Measurements from ENCODE around the gene GPRIN2. TPM values are rescaled to one million over a fixed set of nuclear protein-coding genes. Genes with fewer than 3 reads are reported as not detected.
A peak's percentile ranks its signal among the peaks of the same experiment; 100 is the strongest.
"Not testable (repeated sequence)": the region's sequence is repeated elsewhere in the genome, so short reads cannot be mapped to it uniquely, and the experiment has no call there.

Gene GPRIN2
- total RNA-seq, 1 donor from 2014 or later: 9.4 TPM

- not testable (repeated sequence) for DNase-seq (ENCODE audit: low spot score)
Measured at GRCh38 chr10:46567151-46567550, 10.7 kb upstream of the GPRIN2 start.

DNA sequence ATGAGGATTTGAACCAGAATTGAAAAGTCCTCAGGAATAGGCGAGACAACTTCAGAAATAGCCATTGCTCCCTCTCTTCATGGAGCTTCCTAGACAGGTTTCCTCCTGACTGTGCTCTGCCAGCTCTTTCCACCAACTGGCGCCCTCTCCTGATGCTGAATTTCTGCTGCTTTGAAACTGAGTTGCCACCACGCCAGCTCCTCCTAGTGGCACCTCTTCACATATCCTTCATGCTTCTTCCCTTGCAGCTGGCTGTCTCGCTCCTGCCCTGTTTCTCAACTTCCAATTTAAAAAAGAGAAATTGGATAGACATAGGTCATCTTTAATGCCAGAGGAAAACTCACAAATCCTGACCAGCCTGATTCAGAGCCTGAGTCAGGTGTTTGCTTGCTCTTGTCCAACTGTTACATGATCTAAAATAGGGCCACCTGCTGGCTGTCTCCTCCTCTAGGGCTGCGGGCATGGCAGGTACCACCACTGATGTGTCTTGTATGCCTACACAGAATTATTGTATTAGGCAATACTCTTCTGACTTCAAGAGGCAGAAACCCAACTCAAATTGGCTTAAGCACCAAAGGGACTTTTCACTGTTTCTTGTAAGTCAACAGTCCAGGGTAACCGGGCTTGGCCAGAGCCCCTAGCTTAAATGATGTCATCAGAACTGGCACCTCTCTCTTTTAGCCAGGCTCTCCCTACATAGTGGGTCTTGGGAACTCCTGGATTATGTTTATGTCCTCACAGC lies 9.3 kb upstream of the GPRIN2 start:
- DNase-seq (ENCODE audit: low spot score): peak; percentile 71

- no peak for DNase-seq (ENCODE audit: low spot score)
Measured at GRCh38 chr10:46560952-46561351, 4.5 kb upstream of the GPRIN2 start.

DNA sequence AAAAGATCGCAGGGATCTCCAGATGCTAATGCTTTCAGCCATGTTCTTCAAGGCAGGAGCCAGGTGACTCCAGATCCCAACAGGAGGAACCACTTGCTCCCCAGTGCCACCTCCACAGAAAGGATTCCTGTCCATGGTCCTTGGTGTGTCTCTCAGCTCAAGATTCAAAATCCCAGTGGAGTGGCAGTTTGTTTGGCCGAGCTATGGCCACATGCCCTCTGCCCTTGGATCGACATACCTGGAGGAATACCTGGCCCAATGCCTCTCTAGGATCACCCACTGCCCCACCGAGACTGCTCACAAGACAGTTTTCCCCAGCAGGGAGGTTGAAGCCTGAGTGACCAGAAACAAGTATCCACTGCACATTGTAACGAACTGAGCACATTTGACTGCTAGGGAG lies 3.9 kb upstream of the GPRIN2 start:
- DNase-seq (ENCODE audit: low spot score): peak; percentile 41

DNA sequence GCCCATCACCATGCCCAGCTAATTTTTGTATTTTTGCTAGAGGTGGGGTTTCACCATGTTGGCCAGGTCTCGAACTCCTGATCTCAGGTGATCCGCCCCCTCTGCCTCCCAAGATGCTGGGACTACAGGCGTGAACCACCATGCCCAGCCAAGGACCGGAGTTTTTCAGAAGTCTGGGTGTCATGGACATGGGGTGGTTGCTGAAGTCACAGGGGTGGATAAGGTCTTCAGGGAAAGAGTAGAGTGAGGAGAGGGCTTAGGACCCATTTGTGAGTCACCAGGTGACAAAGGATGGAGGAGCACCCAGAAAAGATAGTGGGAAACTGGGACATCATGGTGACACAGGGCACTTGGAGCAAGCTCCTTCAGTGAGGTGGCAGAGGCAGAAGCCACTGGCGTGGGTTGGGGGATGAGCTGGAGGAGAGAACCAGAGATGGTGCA lies 2.8 kb upstream of the GPRIN2 start:
- DNase-seq (ENCODE audit: low spot score): peak; percentile 43

DNA sequence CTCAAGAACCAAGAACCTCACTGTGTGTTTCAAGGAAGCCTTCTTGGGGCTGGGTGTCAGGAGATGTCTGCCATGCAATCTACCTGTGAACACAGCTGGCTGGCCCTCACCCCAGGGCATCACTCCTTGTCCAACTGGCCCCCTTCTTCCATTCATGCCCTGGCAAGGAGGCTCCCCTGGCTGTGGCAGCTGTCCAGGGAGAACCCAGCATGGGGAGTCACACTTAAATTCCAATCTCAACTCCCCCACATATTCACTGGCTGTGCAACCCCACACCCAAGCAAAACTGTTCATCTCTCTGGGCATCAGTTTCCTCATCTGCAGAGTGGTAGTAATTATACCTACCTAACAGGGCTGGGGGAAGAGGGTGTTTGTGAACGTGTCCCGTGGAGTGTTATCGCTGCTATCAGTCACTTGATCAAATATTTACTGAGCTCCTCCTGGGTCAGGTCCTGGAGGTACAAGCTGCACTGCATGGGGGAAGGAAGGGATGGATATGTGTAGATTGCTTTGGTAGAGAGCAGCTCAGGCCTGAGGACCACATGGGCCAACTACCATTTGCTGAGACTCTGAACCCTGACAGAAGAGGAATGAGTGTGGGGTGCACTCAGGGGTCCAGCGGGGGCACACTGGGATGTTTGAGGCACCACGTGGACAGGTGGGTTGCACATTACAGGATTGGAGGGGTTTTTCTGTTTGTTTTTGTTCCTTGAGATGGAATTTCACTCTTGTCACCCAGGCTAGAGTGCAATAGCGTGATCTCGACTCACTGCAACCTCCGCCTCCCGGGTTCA lies 2.1 kb upstream of the GPRIN2 start:
- DNase-seq (ENCODE audit: low spot score): peak; percentile 42

DNA sequence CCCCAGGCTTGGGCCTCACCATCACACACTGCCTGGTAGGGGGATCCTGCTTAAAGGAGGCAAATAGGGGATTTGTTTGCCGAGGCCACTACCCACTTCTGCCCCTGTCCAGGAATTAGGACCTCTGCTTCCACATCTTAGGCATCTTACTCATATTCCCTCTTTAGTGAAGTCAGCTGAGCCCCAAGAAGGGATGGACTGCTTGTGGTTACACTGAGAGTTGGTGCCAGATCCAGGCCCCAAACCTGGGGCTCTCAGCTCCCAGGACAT lies 1.6 kb upstream of the GPRIN2 start:
- no peak for DNase-seq (ENCODE audit: low spot score)

DNA sequence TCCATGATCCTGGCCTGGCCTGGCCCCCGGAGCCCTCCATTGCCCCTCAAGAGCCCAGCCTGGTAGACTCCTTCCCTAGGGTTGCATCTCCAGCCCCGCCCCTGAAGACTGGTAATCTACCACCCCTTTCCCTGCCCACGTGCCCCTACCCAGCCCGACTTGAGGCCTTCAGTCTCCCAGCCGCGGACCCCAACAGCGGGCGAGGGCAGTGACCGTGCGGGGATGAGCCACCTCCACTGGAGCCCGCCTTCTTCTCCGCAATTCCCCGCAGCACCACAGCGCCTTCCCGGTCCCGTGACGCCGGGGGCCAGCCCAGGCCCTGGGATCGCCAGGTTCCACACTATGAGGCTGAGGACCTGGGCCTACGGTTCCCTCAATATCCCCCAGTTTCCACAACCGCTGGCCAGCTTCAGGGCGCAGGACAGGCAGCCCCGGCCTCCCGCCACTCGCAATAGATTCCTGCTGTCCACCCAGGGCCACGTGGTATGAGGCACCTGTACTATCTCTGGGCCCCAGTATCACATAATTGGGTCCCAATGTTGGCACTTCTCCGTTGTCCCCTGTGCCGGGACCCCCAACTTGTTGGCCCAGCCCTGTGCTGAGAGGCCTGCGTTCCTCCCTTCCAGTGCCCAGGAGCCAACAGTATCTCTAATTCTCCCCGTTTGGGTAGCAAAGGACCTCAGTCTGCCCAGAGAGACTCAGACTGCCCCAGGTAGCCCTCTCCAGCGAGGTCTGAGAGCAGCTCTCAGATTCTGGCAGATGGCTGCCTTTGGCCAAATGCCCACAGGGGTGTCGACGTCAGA lies 1.1 kb upstream of the GPRIN2 start:
- peak; percentile 52 for DNase-seq (ENCODE audit: low spot score)

GRCh38 chr10:46555713-46556514 lies 544 bp downstream of the GPRIN2 start:
- DNase-seq (ENCODE audit: low spot score): peak; percentile 50

DNA sequence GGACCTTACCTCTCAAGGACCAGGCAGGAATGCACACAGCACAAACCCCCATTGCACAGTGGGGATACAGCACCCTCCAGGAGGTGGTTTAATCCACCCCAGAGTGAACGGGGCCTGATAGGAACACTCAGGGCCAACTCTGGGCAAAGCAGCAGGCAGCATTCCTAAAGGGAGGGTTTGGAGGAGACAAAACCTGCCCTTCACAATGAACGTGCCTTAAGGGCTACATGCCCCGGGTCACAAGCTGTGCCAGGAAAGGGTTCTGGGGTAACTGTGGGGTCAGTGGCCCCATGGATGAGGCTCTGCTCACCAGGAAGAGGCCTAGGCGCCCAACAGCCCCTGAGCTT lies 1.1 kb downstream of the GPRIN2 start:
- peak; percentile 45 for DNase-seq (ENCODE audit: low spot score)

GRCh38 chr10:46554166-46554781 lies 2.2 kb downstream of the GPRIN2 start:
- no peak for DNase-seq (ENCODE audit: low spot score)

DNA sequence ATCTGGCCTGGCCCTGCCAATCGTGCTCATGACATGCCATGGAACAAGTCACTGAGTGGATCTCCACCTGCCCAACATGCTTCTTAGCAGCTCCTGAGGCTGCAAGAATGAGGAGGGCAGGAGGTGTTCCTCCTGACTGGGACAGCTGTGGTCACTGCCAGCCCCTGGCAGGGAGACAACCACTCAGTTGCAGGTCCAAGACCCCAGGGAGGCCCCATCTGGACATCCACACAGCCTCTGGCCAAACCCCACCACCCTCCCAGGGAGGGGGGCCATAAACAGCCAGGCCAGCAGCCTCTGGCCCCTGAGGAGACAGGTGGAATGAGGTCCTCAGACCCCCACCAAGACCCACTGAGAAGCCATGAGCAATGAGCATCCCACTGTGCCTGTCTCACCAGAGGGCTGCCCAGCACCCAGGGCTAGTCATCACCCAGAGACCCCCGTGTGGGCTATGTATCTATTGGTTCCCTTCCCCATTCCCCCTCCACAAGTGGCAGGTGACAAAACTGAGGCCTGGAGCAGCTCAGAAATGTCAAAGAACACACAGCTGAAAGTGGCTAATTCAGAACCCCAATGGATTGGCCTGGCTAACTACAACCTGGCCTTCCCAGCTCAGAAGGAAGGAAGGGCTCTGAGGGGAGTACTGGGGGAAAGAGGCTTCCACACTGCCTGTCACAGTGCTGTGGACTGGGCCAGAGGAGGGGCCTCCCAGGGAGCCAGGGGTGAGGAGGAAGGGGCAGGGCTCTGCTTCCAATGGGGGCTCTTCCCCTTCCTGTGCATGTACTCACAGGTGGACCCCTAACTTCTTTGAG lies 3.0 kb downstream of the GPRIN2 start:
- DNase-seq (ENCODE audit: low spot score): peak; percentile 41

GRCh38 chr10:46552526-46553237 lies 3.8 kb downstream of the GPRIN2 start:
- peak; percentile 40 for DNase-seq (ENCODE audit: low spot score)

GRCh38 chr10:46551701-46552525 lies 4.5 kb downstream of the GPRIN2 start:
- DNase-seq (ENCODE audit: low spot score): peak; percentile 40

DNA sequence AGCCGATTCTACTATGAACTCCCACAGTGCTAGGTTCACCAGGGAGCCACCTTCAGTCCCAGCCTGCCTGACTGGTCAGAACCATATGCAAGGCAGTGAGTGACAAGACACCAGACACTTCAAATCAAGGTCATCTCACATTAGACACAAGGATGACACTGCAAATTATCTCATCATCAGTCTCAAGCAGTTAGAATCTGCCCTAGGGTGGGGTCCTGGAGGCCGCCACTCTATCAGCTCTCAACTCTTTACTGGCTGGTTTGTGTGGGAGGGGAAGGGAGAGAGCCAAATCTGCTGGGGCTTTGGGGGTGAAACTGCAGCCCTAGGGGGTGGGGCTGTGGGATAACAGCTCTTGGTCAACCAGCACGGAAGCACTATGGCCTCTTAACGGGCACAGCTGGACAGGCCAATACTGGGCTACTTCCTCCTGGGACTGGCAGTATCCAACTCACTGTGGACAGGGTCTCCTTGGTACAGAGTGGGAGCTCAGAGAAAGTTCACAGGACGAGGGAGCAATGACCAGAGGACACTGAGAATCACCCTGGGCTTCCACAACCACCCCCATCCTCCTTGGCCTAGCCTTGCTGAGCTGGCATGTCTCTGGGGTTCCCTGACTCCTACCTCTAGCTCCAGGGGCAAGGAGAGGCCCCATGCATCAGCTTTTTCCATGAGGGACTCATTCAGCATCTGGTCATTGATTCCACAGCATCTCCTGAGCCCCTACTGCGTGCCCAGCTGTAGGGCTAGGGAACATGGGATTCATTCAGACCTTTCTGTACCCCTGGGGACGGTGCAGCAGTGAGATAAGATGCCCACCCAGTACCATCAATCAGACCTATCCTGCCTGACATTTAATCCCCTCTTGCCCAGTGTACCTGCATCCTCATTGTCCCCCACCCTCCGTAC lies 5.4 kb downstream of the GPRIN2 start:
- DNase-seq (ENCODE audit: low spot score): peak; percentile 42

- peak; percentile 41 for DNase-seq (ENCODE audit: low spot score)
Measured at GRCh38 chr10:46550076-46550790, 6.2 kb downstream of the GPRIN2 start.

Data from ureter (tissue), 1 donor.